CD4-positive, alpha-beta memory T cell (primary cell): ENCODE measurements around the gene GKN2. TPM values are rescaled to one million over a fixed set of nuclear protein-coding genes. Genes with fewer than 3 reads are reported as not detected.
A peak's percentile ranks its signal among the peaks of the same experiment; 100 is the strongest.

Source experiments
- CTCF ChIA-PET: fragments of 350-600 bp; sonication (Branson Sonifier 250); formaldehyde crosslinking; loops from one replicate; lab custom pipeline; 2021; ENCODE audit warnings: inconsistent platforms; ENCODE audit not compliant: partially characterized antibody; lab: Charles Lee
- POLR2A ChIA-PET: fragments of 350-600 bp; sonication (Branson Sonifier 250); formaldehyde crosslinking; loops from one replicate; lab custom pipeline; 2021; ENCODE audit not compliant: partially characterized antibody; lab: Charles Lee
- DNase-seq, 5 donors: peaks; one replicate each; pipeline versions ENCODE4 v3.0.0 to v3.0.0-alpha.2; 2020 to 2022; ENCODE audit warnings: mixed read lengths in 1 of 5
- H3K27ac ChIP-seq: one replicate; pipeline ENCODE4 v1.7.0; 2013; ENCODE audit warnings: low read depth, low read length
- H3K27me3 ChIP-seq: 2 replicates; pipeline ENCODE4 v1.7.0; 2013; ENCODE audit warnings: mild to moderate bottlenecking, low read length, moderate library complexity; ENCODE audit not compliant: insufficient read depth
- H3K36me3 ChIP-seq: 2 replicates; pipeline ENCODE4 v1.7.0; 2013; ENCODE audit warnings: mild to moderate bottlenecking, low read length, moderate library complexity; ENCODE audit not compliant: insufficient read depth
- H3K4me1 ChIP-seq: 2 replicates; pipeline ENCODE4 v1.7.0; 2013; ENCODE audit warnings: mild to moderate bottlenecking, low read length, moderate library complexity; ENCODE audit not compliant: insufficient read depth
- H3K4me3 ChIP-seq, 2 donors: one replicate each; pipeline ENCODE4 v1.7.0; 2013; ENCODE audit warnings: low read length in 2 of 2, mild to moderate bottlenecking in 1 of 2
- H3K9me3 ChIP-seq, 2 donors: one replicate each; pipeline ENCODE4 v1.7.0; 2013; ENCODE audit warnings: low read length in 2 of 2, control low read depth in 1 of 2; ENCODE audit not compliant: control insufficient read depth in 1 of 2
- H3K27ac Mint-ChIP-seq, 7 donors: one replicate each; pipeline ENCODE4 v1.8.0; 2020 to 2021; ENCODE audit warnings: mixed read lengths in 7 of 7, mild to moderate bottlenecking in 6 of 7, inconsistent platforms in 3 of 7, moderate library complexity in 3 of 7
- H3K27me3 Mint-ChIP-seq, 2 donors: one replicate each; pipeline ENCODE4 v1.8.0; 2020 to 2021; ENCODE audit warnings: mixed read lengths in 2 of 2
- H3K36me3 Mint-ChIP-seq, 2 donors: one replicate each; pipeline ENCODE4 v1.8.0; 2020 to 2021; ENCODE audit warnings: mixed read lengths in 2 of 2, inconsistent platforms in 1 of 2, mild to moderate bottlenecking in 1 of 2
- H3K4me1 Mint-ChIP-seq, 4 donors: one replicate each; pipeline ENCODE4 v1.8.0; 2020 to 2021; ENCODE audit warnings: mixed read lengths in 4 of 4, mild to moderate bottlenecking in 1 of 4
- H3K4me3 Mint-ChIP-seq, 8 donors: one replicate each; pipeline ENCODE4 v1.8.0; 2020 to 2021; ENCODE audit warnings: mixed read lengths in 8 of 8, mild to moderate bottlenecking in 7 of 8, moderate library complexity in 6 of 8, inconsistent platforms in 3 of 8
- H3K9me3 Mint-ChIP-seq, 8 donors: one replicate each; pipeline ENCODE4 v1.8.0; 2020 to 2021; ENCODE audit warnings: mixed read lengths in 8 of 8, mild to moderate bottlenecking in 5 of 8, inconsistent platforms in 3 of 8, moderate library complexity in 1 of 8
- intact Hi-C: fragments of 100-400 bp; cut with micrococcal nuclease; formaldehyde crosslinking; loops from one replicate; pipeline ENCODE4 v1.15.1; 2023
- polyA plus RNA-seq, 2 donors: library from polyadenylated mRNA; unstranded; fragments of 300-500 nt; fragmentation: Illumina TruSeq; gene quantifications; one replicate each; pipeline ENCODE4 v1.2.3, GENCODE V29; 2021
- total RNA-seq, 2 experiments: library from RNA; stranded (reverse); gene quantifications; one replicate each; pipeline ENCODE4 v1.2.3, GENCODE V29; 2021

Gene GKN2
- total RNA-seq (not detected), polyA plus RNA-seq (not detected)

- Histone ChIP-seq H3K4me1 (no peaks in the 10 kb centered on the region), H3K9me3 (no peaks in the 10 kb centered on the region), H3K27me3 (peaks cover 4% of the 10 kb centered on the region), H3K4me3 (no peak within 1 kb of the TSS), H3K36me3 (no peaks in the 10 kb centered on the region), H3K27ac (no peak within 1 kb of the TSS)
- Mint-ChIP-seq H3K9me3 (peaks cover 0 to 3% (median under 1%) of the 10 kb centered on the region in 8 donors), H3K27ac (peak within 1 kb of the TSS in 1 of 7 donors; percentile 16), H3K4me3 (no peak within 1 kb of the TSS), H3K27me3 (peaks cover 15 to 20% of the 10 kb centered on the region in 2 donors), H3K4me1 (no peaks in the 10 kb centered on the region), H3K36me3 (no peaks in the 10 kb centered on the region)
- intact Hi-C loops, result no loop called here
- ChIA-PET POLR2A (no interaction called here), CTCF (interaction anchor here (1.5 to 3.0 kb wide), 2 partner anchors 10 kb away, joined by 6 to 19 read pairs; no protein-coding TSS in a partner anchor)
- DNase-seq, result no peak
These were observed at the start of gene GKN2 for GRCh38 chr2:68952887-68953521. Gene GKN2 (minus strand): TSS chr2:68952893. CDS start chr2:68952861, 32 bp downstream.

GRCh38 chr2:69001879-69002278 is 49.2 kb upstream of the GKN2 start:
- no peaks in the 10 kb centered on the region for H3K9me3 ChIP-seq
- intact Hi-C loops, result no loop called here
- ChIA-PET CTCF (interaction anchor here (0.8 to 5.4 kb wide), 2 partner anchors 10 to 13 kb away, joined by 3 to 24 read pairs; partner anchors contain the start of gene ANTXR1), POLR2A (no interaction called here)
- no peaks in the 10 kb centered on the region for H3K36me3 ChIP-seq
- no peak overlapping the region for H3K4me3 ChIP-seq
- no peaks in the 10 kb centered on the region for H3K4me1 ChIP-seq
- no peaks in the 10 kb centered on the region for H3K27me3 ChIP-seq
- DNase-seq, result no peak
- Mint-ChIP-seq H3K36me3 (peaks cover 0 to 14% of the 10 kb centered on the region in 2 donors), H3K9me3 (peaks cover 0 to 27% (median 22%) of the 10 kb centered on the region in 8 donors), H3K27me3 (peaks cover 21 to 44% of the 10 kb centered on the region in 2 donors), H3K4me3 (no peak overlapping the region), H3K4me1 (no peaks in the 10 kb centered on the region), H3K27ac (no peak overlapping the region)
- H3K27ac ChIP-seq, result no peak overlapping the region

GRCh38 chr2:68997401-68997800 is 44.7 kb upstream of the GKN2 start:
- CTCF ChIA-PET, result interaction anchor here (1.4 to 2.7 kb wide), 2 partner anchors 15 to 17 kb away, joined by 4 to 7 read pairs; partner anchors contain the start of gene ANTXR1
- H3K36me3 Mint-ChIP-seq, result peaks cover 0 to 8% of the 10 kb centered on the region in 2 donors

GRCh38 chr2:68995916-68996315 is 43.2 kb upstream of the GKN2 start:
- ChIA-PET POLR2A (no interaction called here), CTCF (interaction anchor here (2.7 kb wide), 1 partner anchor 16 kb away, joined by 7 read pairs; the partner anchor contains the start of gene ANTXR1)
- no peaks in the 10 kb centered on the region for H3K9me3 ChIP-seq
- peaks cover 4% of the 10 kb centered on the region for H3K27me3 ChIP-seq
- Mint-ChIP-seq H3K27ac (no peak overlapping the region), H3K9me3 (peaks cover 0 to 7% (median 0%) of the 10 kb centered on the region in 8 donors), H3K4me1 (no peaks in the 10 kb centered on the region), H3K36me3 (no peaks in the 10 kb centered on the region), H3K4me3 (no peak overlapping the region), H3K27me3 (peaks cover 10 to 20% of the 10 kb centered on the region in 2 donors)
- no peaks in the 10 kb centered on the region for H3K4me1 ChIP-seq
- H3K27ac ChIP-seq, result no peak overlapping the region
- H3K36me3 ChIP-seq, result no peaks in the 10 kb centered on the region
- intact Hi-C loops, result no loop called here
- no peak overlapping the region for H3K4me3 ChIP-seq
- DNase-seq, result no peak

More at GRCh38 chr2:68997401-68997800, 44.7 kb upstream of the GKN2 start:
- POLR2A ChIA-PET, result no interaction called here
- H3K4me1 ChIP-seq, result no peaks in the 10 kb centered on the region
- H3K9me3 ChIP-seq, result no peaks in the 10 kb centered on the region
- DNase-seq, result no peak
- H3K9me3 Mint-ChIP-seq, result peaks cover 0 to 15% (median 11%) of the 10 kb centered on the region in 8 donors
- H3K36me3 ChIP-seq, result no peaks in the 10 kb centered on the region
- H3K4me3 Mint-ChIP-seq, result no peak overlapping the region
- H3K27ac ChIP-seq, result no peak overlapping the region
- peaks cover 16 to 30% of the 10 kb centered on the region in 2 donors for H3K27me3 Mint-ChIP-seq
- no peak overlapping the region for H3K27ac Mint-ChIP-seq
- no peaks in the 10 kb centered on the region for H3K4me1 Mint-ChIP-seq
- peaks cover 4% of the 10 kb centered on the region for H3K27me3 ChIP-seq
- H3K4me3 ChIP-seq, result no peak overlapping the region
- intact Hi-C loops, result no loop called here

GRCh38 chr2:68994864-68995263 is 42.2 kb upstream of the GKN2 start:
- intact Hi-C loops, result no loop called here
- Histone ChIP-seq H3K4me3 (no peak overlapping the region), H3K9me3 (no peaks in the 10 kb centered on the region), H3K27ac (no peak overlapping the region), H3K27me3 (peaks cover 4% of the 10 kb centered on the region), H3K4me1 (no peaks in the 10 kb centered on the region), H3K36me3 (no peaks in the 10 kb centered on the region)
- no peaks in the 10 kb centered on the region for H3K36me3 Mint-ChIP-seq
- no peak overlapping the region for H3K27ac Mint-ChIP-seq
- peaks cover 15 to 24% of the 10 kb centered on the region in 2 donors for H3K27me3 Mint-ChIP-seq
- POLR2A ChIA-PET, result no interaction called here
- no peak overlapping the region for H3K4me3 Mint-ChIP-seq
- DNase-seq, result no peak
- CTCF ChIA-PET, result no interaction called here
- H3K4me1 Mint-ChIP-seq, result no peaks in the 10 kb centered on the region
- H3K9me3 Mint-ChIP-seq, result peaks cover 0 to 6% (median 0%) of the 10 kb centered on the region in 8 donors

GRCh38 chr2:68993660-68994059 is 41.0 kb upstream of the GKN2 start:
- ChIA-PET CTCF (no interaction called here), POLR2A (no interaction called here)
- peaks cover 14 to 18% of the 10 kb centered on the region in 2 donors for H3K27me3 Mint-ChIP-seq

GRCh38 chr2:68992933-68993332 is 40.2 kb upstream of the GKN2 start:
- H3K4me1 ChIP-seq, result no peaks in the 10 kb centered on the region
- CTCF ChIA-PET, result no interaction called here
- H3K4me3 ChIP-seq, result no peak overlapping the region
- no peak overlapping the region for H3K4me3 Mint-ChIP-seq
- H3K9me3 Mint-ChIP-seq, result no peaks in the 10 kb centered on the region
- H3K4me1 Mint-ChIP-seq, result no peaks in the 10 kb centered on the region
- H3K27me3 ChIP-seq, result peaks cover 4% of the 10 kb centered on the region
- no peak overlapping the region for H3K27ac ChIP-seq
- intact Hi-C loops, result no loop called here
- no peaks in the 10 kb centered on the region for H3K36me3 Mint-ChIP-seq
- H3K27ac Mint-ChIP-seq, result no peak overlapping the region
- no peak for DNase-seq
- peaks cover 11 to 16% of the 10 kb centered on the region in 2 donors for H3K27me3 Mint-ChIP-seq
- no peaks in the 10 kb centered on the region for H3K9me3 ChIP-seq
- no peaks in the 10 kb centered on the region for H3K36me3 ChIP-seq
- POLR2A ChIA-PET, result no interaction called here

More at GRCh38 chr2:68993660-68994059, 41.0 kb upstream of the GKN2 start:
- Histone ChIP-seq H3K36me3 (no peaks in the 10 kb centered on the region), H3K27ac (no peak overlapping the region), H3K27me3 (peaks cover 4% of the 10 kb centered on the region), H3K4me3 (no peak overlapping the region), H3K4me1 (no peaks in the 10 kb centered on the region), H3K9me3 (no peaks in the 10 kb centered on the region)
- no peaks in the 10 kb centered on the region for H3K36me3 Mint-ChIP-seq
- intact Hi-C loops, result no loop called here
- no peak overlapping the region for H3K4me3 Mint-ChIP-seq
- DNase-seq, result no peak
- no peaks in the 10 kb centered on the region for H3K9me3 Mint-ChIP-seq
- no peaks in the 10 kb centered on the region for H3K4me1 Mint-ChIP-seq
- no peak overlapping the region for H3K27ac Mint-ChIP-seq
